Activated T-helper 2 cell treated with anti-CD3 and anti-CD28 coated beads, Interferon-gamma antibody, Interleukin-2, Interleukin-4, amounts not matched to agents 10 μg/mL and 5 μg/mL and 100 μg/mL, durations not matched to agents 14 hours and 24 hours and 36 hours (primary cell): ENCODE data around the gene S100B. TPM values are rescaled to one million over a fixed set of nuclear protein-coding genes. Genes with fewer than 3 reads are reported as not detected.
"Not testable (repeated sequence)": the region's sequence is repeated elsewhere in the genome, so short reads cannot be mapped to it uniquely, and the experiment has no call there.

Experiments
- DNase-seq: peaks from one replicate; pipeline ENCODE4 v3.0.0; 2021; ENCODE audit warnings: low spot score
- H3K27ac Mint-ChIP-seq: one replicate; pipeline ENCODE4 v1.8.0; 2021; ENCODE audit warnings: mixed read lengths
- H3K27me3 Mint-ChIP-seq: one replicate; pipeline ENCODE4 v1.8.0; 2021; ENCODE audit warnings: low read depth, mixed read lengths
- H3K36me3 Mint-ChIP-seq: one replicate; pipeline ENCODE4 v1.8.0; 2021; ENCODE audit warnings: low read depth, mixed read lengths
- H3K4me1 Mint-ChIP-seq: one replicate; pipeline ENCODE4 v1.8.0; 2021; ENCODE audit warnings: low read depth, mixed read lengths
- H3K4me3 Mint-ChIP-seq: one replicate; pipeline ENCODE4 v1.8.0; 2021; ENCODE audit warnings: low read depth, mild to moderate bottlenecking, moderate library complexity, mixed read lengths
- H3K9me3 Mint-ChIP-seq: one replicate; pipeline ENCODE4 v1.8.0; 2021; ENCODE audit warnings: mixed read lengths
- intact Hi-C: fragments of 100-400 bp; cut with micrococcal nuclease; formaldehyde crosslinking; loops from one replicate; pipeline ENCODE4 v1.15.1; 2023
- total RNA-seq: library from RNA; stranded (reverse); gene quantifications from 2 replicates; pipeline ENCODE4 v1.2.3, GENCODE V29; 2022

Gene S100B
- total RNA-seq, 1 donor from 2014 or later: not detected

- no peaks in the 10 kb centered on the region for H3K4me1 Mint-ChIP-seq
Measured at GRCh38 chr21:46581780-46582307, 23.0 kb downstream of the S100B start.

GRCh38 chr21:46579394-46579793, 25.5 kb downstream of the S100B start:
- intact Hi-C loops, H3K4me3 Mint-ChIP-seq, H3K27me3 Mint-ChIP-seq, H3K4me1 Mint-ChIP-seq, DNase-seq, H3K27ac Mint-ChIP-seq: not testable (repeated sequence)
- H3K9me3 Mint-ChIP-seq: peaks cover 50% of the 10 kb centered on the region
- H3K36me3 Mint-ChIP-seq: peaks cover 45% of the 10 kb centered on the region

More at GRCh38 chr21:46581780-46582307, 23.0 kb downstream of the S100B start:
- H3K27me3 Mint-ChIP-seq: peaks cover 1% of the 10 kb centered on the region
- no peak overlapping the region for H3K4me3 Mint-ChIP-seq
- H3K27ac Mint-ChIP-seq: no peak overlapping the region
- intact Hi-C loops: no loop called here
- H3K36me3 Mint-ChIP-seq: peaks cover 45% of the 10 kb centered on the region
- DNase-seq: no peak
- H3K9me3 Mint-ChIP-seq: peaks cover 70% of the 10 kb centered on the region

GRCh38 chr21:46577786-46578185, 27.1 kb downstream of the S100B start:
- peaks cover 42% of the 10 kb centered on the region for H3K36me3 Mint-ChIP-seq
- H3K27ac Mint-ChIP-seq, intact Hi-C loops, H3K4me1 Mint-ChIP-seq, DNase-seq, H3K27me3 Mint-ChIP-seq, H3K4me3 Mint-ChIP-seq: not testable (repeated sequence)
- peaks cover 44% of the 10 kb centered on the region for H3K9me3 Mint-ChIP-seq

GRCh38 chr21:46572850-46573249, 32.0 kb downstream of the S100B start:
- H3K27me3 Mint-ChIP-seq: no peaks in the 10 kb centered on the region
- H3K4me3 Mint-ChIP-seq: no peak overlapping the region
- H3K27ac Mint-ChIP-seq: no peak overlapping the region
- peaks cover 5% of the 10 kb centered on the region for H3K4me1 Mint-ChIP-seq
- no peak for DNase-seq
- H3K9me3 Mint-ChIP-seq: peaks cover 13% of the 10 kb centered on the region
- intact Hi-C loops: no loop called here
- peaks cover 48% of the 10 kb centered on the region for H3K36me3 Mint-ChIP-seq

GRCh38 chr21:46570631-46571030, 34.3 kb downstream of the S100B start:
- Mint-ChIP-seq H3K4me1 (peaks cover 5% of the 10 kb centered on the region), H3K4me3 (no peak overlapping the region), H3K36me3 (peaks cover 66% of the 10 kb centered on the region), H3K27me3 (no peaks in the 10 kb centered on the region), H3K27ac (no peak overlapping the region), H3K9me3 (peaks cover 8% of the 10 kb centered on the region)
- no peak for DNase-seq
- intact Hi-C loops: no loop called here

GRCh38 chr21:46570119-46570518, 34.8 kb downstream of the S100B start:
- Mint-ChIP-seq H3K4me1 (peaks cover 1% of the 10 kb centered on the region), H3K4me3 (no peak overlapping the region), H3K36me3 (peaks cover 71% of the 10 kb centered on the region), H3K27me3 (no peaks in the 10 kb centered on the region), H3K27ac (no peak overlapping the region), H3K9me3 (peaks cover 8% of the 10 kb centered on the region)
- intact Hi-C loops: no loop called here
- DNase-seq: no peak

- Mint-ChIP-seq H3K9me3 (peaks cover 8% of the 10 kb centered on the region), H3K27ac (no peak overlapping the region), H3K4me1 (no peaks in the 10 kb centered on the region), H3K4me3 (no peak overlapping the region), H3K36me3 (peaks cover 77% of the 10 kb centered on the region), H3K27me3 (no peaks in the 10 kb centered on the region)
- no peak for DNase-seq
- intact Hi-C loops: no loop called here
Measured at GRCh38 chr21:46569081-46569480, 35.8 kb downstream of the S100B start.

GRCh38 chr21:46568562-46568961, 36.3 kb downstream of the S100B start:
- no peaks in the 10 kb centered on the region for H3K4me1 Mint-ChIP-seq
- H3K27ac Mint-ChIP-seq: no peak overlapping the region
- H3K9me3 Mint-ChIP-seq: peaks cover 4% of the 10 kb centered on the region
- intact Hi-C loops: no loop called here
- H3K4me3 Mint-ChIP-seq: no peak overlapping the region
- H3K36me3 Mint-ChIP-seq: peaks cover 72% of the 10 kb centered on the region
- no peak for DNase-seq
- no peaks in the 10 kb centered on the region for H3K27me3 Mint-ChIP-seq

GRCh38 chr21:46567348-46567747, 37.5 kb downstream of the S100B start:
- Mint-ChIP-seq H3K4me3 (no peak overlapping the region), H3K27ac (no peak overlapping the region), H3K27me3 (no peaks in the 10 kb centered on the region), H3K9me3 (no peaks in the 10 kb centered on the region), H3K36me3 (peaks cover 75% of the 10 kb centered on the region), H3K4me1 (peaks cover under 1% of the 10 kb centered on the region)
- intact Hi-C loops: no loop called here
- DNase-seq: no peak

GRCh38 chr21:46564391-46564790, 40.5 kb downstream of the S100B start:
- Mint-ChIP-seq H3K36me3 (peaks cover 78% of the 10 kb centered on the region), H3K4me1 (peaks cover 27% of the 10 kb centered on the region), H3K27ac (no peak overlapping the region), H3K27me3 (no peaks in the 10 kb centered on the region), H3K9me3 (no peaks in the 10 kb centered on the region), H3K4me3 (no peak overlapping the region)
- intact Hi-C loops: no loop called here
- DNase-seq: no peak

GRCh38 chr21:46562964-46563607, 41.8 kb downstream of the S100B start:
- Mint-ChIP-seq H3K36me3 (peaks cover 73% of the 10 kb centered on the region), H3K27ac (no peak overlapping the region), H3K9me3 (no peaks in the 10 kb centered on the region), H3K4me3 (no peak overlapping the region), H3K27me3 (no peaks in the 10 kb centered on the region), H3K4me1 (peaks cover 33% of the 10 kb centered on the region)
- DNase-seq: no peak
- intact Hi-C loops: no loop called here

GRCh38 chr21:46562472-46562871, 42.4 kb downstream of the S100B start:
- Mint-ChIP-seq H3K4me1 (peaks cover 33% of the 10 kb centered on the region), H3K27me3 (no peaks in the 10 kb centered on the region), H3K36me3 (peaks cover 69% of the 10 kb centered on the region), H3K4me3 (no peak overlapping the region), H3K27ac (peak overlapping the region; percentile 42), H3K9me3 (no peaks in the 10 kb centered on the region)
- intact Hi-C loops: no loop called here
- DNase-seq: no peak

GRCh38 chr21:46561445-46562090, 43.3 kb downstream of the S100B start:
- H3K27ac Mint-ChIP-seq: no peak overlapping the region
- H3K36me3 Mint-ChIP-seq: peaks cover 70% of the 10 kb centered on the region
- H3K27me3 Mint-ChIP-seq: no peaks in the 10 kb centered on the region
- peaks cover 33% of the 10 kb centered on the region for H3K4me1 Mint-ChIP-seq
- intact Hi-C loops: no loop called here
- H3K9me3 Mint-ChIP-seq: no peaks in the 10 kb centered on the region
- DNase-seq: no peak
- no peak overlapping the region for H3K4me3 Mint-ChIP-seq
